ENCODE results near the gene ZIC5. TPM values are rescaled to one million over a fixed set of nuclear protein-coding genes. Genes with fewer than 3 reads are reported as not detected.
"Not testable (repeated sequence)": the region's sequence is repeated elsewhere in the genome, so short reads cannot be mapped to it uniquely, and the experiment has no call there.

ZIC5 gene
- total RNA-seq, 1 experiment from 2014 or later: not detected

DNA sequence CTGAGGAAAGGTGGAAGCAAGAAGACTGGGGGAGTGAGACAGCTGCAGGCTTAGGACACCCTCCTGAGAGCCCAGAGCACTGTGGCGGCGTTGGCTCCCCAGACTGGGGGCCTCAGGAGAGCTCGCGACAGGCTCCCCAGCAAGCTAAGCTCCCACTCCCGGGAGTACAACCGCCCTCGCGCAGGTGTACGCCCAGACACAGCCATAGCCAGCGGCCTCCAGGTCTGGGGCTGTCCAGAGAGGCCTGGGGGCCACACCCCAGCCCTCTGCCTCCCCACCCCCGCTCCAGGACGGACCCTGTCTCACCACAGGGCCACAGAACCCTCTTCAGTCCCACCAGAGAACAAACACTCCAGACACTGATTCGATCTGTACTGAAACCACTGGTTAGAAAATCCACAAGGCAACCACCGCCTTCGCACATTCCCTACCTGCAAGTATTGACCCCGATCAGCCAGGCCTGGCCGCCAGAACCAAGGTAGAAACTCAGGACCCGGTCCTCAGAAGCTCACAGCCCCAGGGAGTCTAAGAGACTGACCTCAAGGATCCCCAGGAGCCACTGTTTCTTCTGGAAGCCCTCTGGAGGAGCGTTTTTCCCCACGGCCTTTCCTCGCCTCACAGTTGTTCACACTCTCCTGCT lies 16.3 kb downstream of the ZIC5 start:
- DNase-seq (ENCODE audit: low read depth in 1 of 2, low spot score in 2 of 2): no peak
- H3K9me3 ChIP-seq (replicated peaks): peaks cover 9% of the 10 kb centered on the region; the same call in 1 of the 2 replicates
- no peak overlapping the region for H3K27ac ChIP-seq
- H3K4me1 ChIP-seq (replicated peaks): peaks cover 15% of the 10 kb centered on the region
- no peak overlapping the region for H3K4me3 ChIP-seq
- peaks cover 100% of the 10 kb centered on the region for H3K27me3 ChIP-seq (replicated peaks)
- H3K36me3 ChIP-seq: no peaks in the 10 kb centered on the region

- Histone ChIP-seq H3K9me3 (replicated peaks) (0 out of 2 replicates have a peak, but pooled peaks cover 12% of the 10 kb centered on the region), H3K27me3 (replicated peaks) (peaks cover 100% of the 10 kb centered on the region)
- no peak for DNase-seq (ENCODE audit: low read depth in 1 of 2, low spot score in 2 of 2)
These were observed 18.3 kb downstream of the ZIC5 start for GRCh38 chr13:99953138-99953755.

GRCh38 chr13:99951666-99952065 lies 19.9 kb downstream of the ZIC5 start:
- not testable (repeated sequence) for H3K4me3 ChIP-seq; H3K4me1 ChIP-seq (replicated peaks); H3K36me3 ChIP-seq; H3K9me3 ChIP-seq (replicated peaks); H3K27ac ChIP-seq; DNase-seq (ENCODE audit: low read depth in 1 of 2, low spot score in 2 of 2)
- peaks cover 100% of the 10 kb centered on the region for H3K27me3 ChIP-seq (replicated peaks)

More at GRCh38 chr13:99953138-99953755, 18.3 kb downstream of the ZIC5 start:
- Histone ChIP-seq H3K27ac (no peak overlapping the region), H3K36me3 (no peaks in the 10 kb centered on the region), H3K4me3 (no peak overlapping the region), H3K4me1 (replicated peaks) (0 out of 2 replicates have a peak, but pooled peaks cover 9% of the 10 kb centered on the region)

DNA sequence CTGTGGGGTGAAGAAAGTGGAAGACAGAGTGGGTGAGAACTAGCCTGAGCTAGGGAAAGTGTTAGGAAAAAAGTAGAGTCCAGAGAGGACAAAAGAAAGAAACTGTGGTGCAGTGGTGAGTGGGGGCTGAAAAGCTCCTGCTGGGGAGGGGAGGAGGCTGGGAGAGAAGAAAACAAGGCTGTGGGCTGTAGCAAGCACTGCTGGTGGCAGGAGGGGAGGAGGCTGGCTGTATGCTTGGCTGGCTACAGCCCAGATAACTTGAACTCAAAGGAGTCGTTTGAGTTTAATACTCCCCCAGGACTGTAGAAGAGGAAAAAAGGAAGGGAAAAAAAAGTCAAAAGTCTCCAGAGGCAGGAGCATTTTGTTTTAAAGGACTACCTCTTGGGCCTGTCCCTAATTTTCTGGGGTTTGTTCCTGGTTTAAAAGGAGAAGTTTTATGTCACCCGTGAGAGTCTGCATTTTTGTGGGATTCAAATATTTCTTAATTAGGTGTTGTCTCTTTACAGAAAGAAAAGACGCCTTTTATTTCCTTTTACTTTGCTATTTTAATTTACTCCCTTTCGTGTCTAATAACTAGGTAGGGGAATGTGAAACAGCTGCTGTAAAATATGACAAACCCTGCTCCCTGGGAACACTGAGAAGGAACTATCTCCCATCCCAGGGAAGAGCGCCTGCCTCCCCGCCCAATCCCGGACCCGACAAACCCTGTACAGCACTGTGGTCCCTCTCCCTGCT lies 21.7 kb downstream of the ZIC5 start:
- DNase-seq (ENCODE audit: low read depth in 1 of 2, low spot score in 2 of 2): no peak
- H3K36me3 ChIP-seq: no peaks in the 10 kb centered on the region
- H3K27me3 ChIP-seq (replicated peaks): peaks cover 99% of the 10 kb centered on the region

GRCh38 chr13:99948907-99949678 lies 22.5 kb downstream of the ZIC5 start:
- Histone ChIP-seq H3K27ac (no peak overlapping the region), H3K36me3 (no peaks in the 10 kb centered on the region), H3K4me1 (replicated peaks) (no peaks in the 10 kb centered on the region), H3K4me3 (no peak overlapping the region), H3K9me3 (replicated peaks) (peaks cover 10% of the 10 kb centered on the region), H3K27me3 (replicated peaks) (peaks cover 99% of the 10 kb centered on the region)
- no peak for DNase-seq (ENCODE audit: low read depth in 1 of 2, low spot score in 2 of 2)

More for the DNA sequence above, 21.7 kb downstream of the ZIC5 start:
- no peaks in the 10 kb centered on the region for H3K4me1 ChIP-seq (replicated peaks)
- H3K4me3 ChIP-seq: no peak overlapping the region
- H3K9me3 ChIP-seq (replicated peaks): peaks cover 4% of the 10 kb centered on the region
- no peak overlapping the region for H3K27ac ChIP-seq

GRCh38 chr13:99948411-99948810 lies 23.2 kb downstream of the ZIC5 start:
- Histone ChIP-seq H3K4me3 (no peak overlapping the region), H3K36me3 (no peaks in the 10 kb centered on the region), H3K27me3 (replicated peaks) (peaks cover 98% of the 10 kb centered on the region), H3K9me3 (replicated peaks) (peaks cover 10% of the 10 kb centered on the region), H3K4me1 (replicated peaks) (no peaks in the 10 kb centered on the region), H3K27ac (no peak overlapping the region)
- DNase-seq (ENCODE audit: low read depth in 1 of 2, low spot score in 2 of 2): no peak

GRCh38 chr13:99947666-99948065 lies 23.9 kb downstream of the ZIC5 start:
- peaks cover 11% of the 10 kb centered on the region for H3K9me3 ChIP-seq (replicated peaks)
- no peak overlapping the region for H3K27ac ChIP-seq
- no peaks in the 10 kb centered on the region for H3K4me1 ChIP-seq (replicated peaks)
- H3K36me3 ChIP-seq: no peaks in the 10 kb centered on the region
- H3K27me3 ChIP-seq (replicated peaks): peaks cover 98% of the 10 kb centered on the region
- no peak overlapping the region for H3K4me3 ChIP-seq
- DNase-seq (ENCODE audit: low read depth in 1 of 2, low spot score in 2 of 2): no peak

GRCh38 chr13:99945515-99945914 lies 26.1 kb downstream of the ZIC5 start:
- peaks cover 17% of the 10 kb centered on the region for H3K9me3 ChIP-seq (replicated peaks)
- DNase-seq (ENCODE audit: low read depth in 1 of 2, low spot score in 2 of 2); H3K4me3 ChIP-seq; H3K27ac ChIP-seq; H3K4me1 ChIP-seq (replicated peaks); H3K36me3 ChIP-seq: not testable (repeated sequence)
- H3K27me3 ChIP-seq (replicated peaks): peaks cover 98% of the 10 kb centered on the region

- DNase-seq (ENCODE audit: low read depth in 1 of 2, low spot score in 2 of 2): no peak
These were observed 27.0 kb downstream of the ZIC5 start for GRCh38 chr13:99944606-99945005.

GRCh38 chr13:99944102-99944501 lies 27.5 kb downstream of the ZIC5 start:
- Histone ChIP-seq H3K4me1 (replicated peaks) (no peaks in the 10 kb centered on the region), H3K27ac (no peak overlapping the region), H3K9me3 (replicated peaks) (peaks cover 17% of the 10 kb centered on the region), H3K27me3 (replicated peaks) (peaks cover 98% of the 10 kb centered on the region), H3K4me3 (no peak overlapping the region), H3K36me3 (no peaks in the 10 kb centered on the region)
- DNase-seq (ENCODE audit: low read depth in 1 of 2, low spot score in 2 of 2): no peak

More at GRCh38 chr13:99944606-99945005, 27.0 kb downstream of the ZIC5 start:
- Histone ChIP-seq H3K4me3 (no peak overlapping the region), H3K27ac (no peak overlapping the region), H3K27me3 (replicated peaks) (peaks cover 98% of the 10 kb centered on the region), H3K4me1 (replicated peaks) (no peaks in the 10 kb centered on the region), H3K36me3 (no peaks in the 10 kb centered on the region), H3K9me3 (replicated peaks) (peaks cover 17% of the 10 kb centered on the region)

DNA sequence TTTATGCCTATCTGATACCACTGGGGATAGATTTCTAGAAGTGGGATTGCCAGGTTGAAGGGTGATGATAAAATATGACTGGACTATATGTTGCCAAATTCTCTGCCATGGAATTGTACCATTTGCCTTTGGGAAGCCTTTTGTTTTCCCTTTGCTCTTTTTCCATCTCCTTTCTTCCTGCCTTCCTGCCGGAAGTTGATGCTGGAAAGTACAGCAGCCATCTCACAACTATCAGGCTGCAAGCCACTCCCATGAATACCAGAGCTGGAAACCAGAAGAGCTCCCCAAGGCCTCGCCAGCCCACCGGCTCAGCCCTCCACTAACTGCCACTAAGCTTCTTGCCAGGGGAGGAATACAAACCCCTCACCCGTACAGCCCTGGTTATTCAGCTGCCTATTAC lies 29.7 kb downstream of the ZIC5 start:
- DNase-seq (ENCODE audit: low read depth in 1 of 2, low spot score in 2 of 2): no peak
- Histone ChIP-seq H3K9me3 (replicated peaks) (peaks cover 19% of the 10 kb centered on the region), H3K4me1 (replicated peaks) (no peaks in the 10 kb centered on the region), H3K4me3 (no peak overlapping the region), H3K36me3 (no peaks in the 10 kb centered on the region), H3K27ac (no peak overlapping the region), H3K27me3 (replicated peaks) (peaks cover 96% of the 10 kb centered on the region)

DNA sequence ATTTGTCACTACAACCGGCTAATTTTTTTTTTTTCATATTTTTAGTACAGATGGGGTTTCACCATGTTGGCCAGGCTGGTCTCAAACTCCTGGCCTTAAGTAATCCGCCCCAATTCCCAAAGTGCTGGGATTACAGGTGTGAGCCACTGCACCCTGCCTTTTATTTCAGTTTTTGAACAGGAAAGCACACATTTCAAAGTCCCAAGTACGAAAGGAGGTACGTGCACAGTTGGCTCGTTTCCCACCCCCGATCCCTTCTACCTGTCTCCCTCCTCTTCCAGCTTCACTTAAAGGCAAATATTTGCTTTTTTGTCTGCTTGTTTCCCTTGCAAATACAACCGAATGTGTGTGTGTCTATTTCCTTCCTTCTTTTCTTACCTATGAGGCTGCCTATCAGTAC lies 30.5 kb downstream of the ZIC5 start:
- no peaks in the 10 kb centered on the region for H3K4me1 ChIP-seq (replicated peaks)
- no peak overlapping the region for H3K27ac ChIP-seq
- no peaks in the 10 kb centered on the region for H3K36me3 ChIP-seq
- DNase-seq (ENCODE audit: low read depth in 1 of 2, low spot score in 2 of 2): no peak
- H3K9me3 ChIP-seq (replicated peaks): peaks cover 19% of the 10 kb centered on the region
- no peak overlapping the region for H3K4me3 ChIP-seq
- H3K27me3 ChIP-seq (replicated peaks): peaks cover 95% of the 10 kb centered on the region

DNA sequence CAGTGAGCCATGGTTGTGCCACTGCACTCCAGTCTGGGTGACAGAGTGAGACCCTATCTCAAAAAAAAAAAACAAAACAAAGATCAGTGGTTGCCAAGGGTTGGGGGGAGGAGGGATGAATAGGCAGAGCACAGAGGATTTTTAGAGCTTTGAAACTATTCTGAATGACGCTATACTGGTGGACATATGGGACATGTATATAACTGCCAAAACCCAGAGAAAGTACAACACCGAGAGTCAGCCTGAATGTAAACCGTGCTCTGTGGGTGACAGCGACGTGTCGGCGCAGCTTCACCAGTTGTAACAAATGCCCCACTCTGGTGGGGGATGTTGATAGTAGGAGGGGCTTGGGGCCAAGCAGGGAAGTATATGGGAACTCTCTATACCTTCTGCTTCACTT lies 32.9 kb downstream of the ZIC5 start:
- Histone ChIP-seq H3K4me1 (replicated peaks) (no peaks in the 10 kb centered on the region), H3K4me3 (no peak overlapping the region), H3K9me3 (replicated peaks) (peaks cover 16% of the 10 kb centered on the region), H3K36me3 (no peaks in the 10 kb centered on the region), H3K27ac (no peak overlapping the region), H3K27me3 (replicated peaks) (peaks cover 96% of the 10 kb centered on the region)
- DNase-seq (ENCODE audit: low read depth in 1 of 2, low spot score in 2 of 2): no peak
